CD4-positive, alpha-beta memory T cell (primary cell): ENCODE measurements around the gene CAV3. TPM values are rescaled to one million over a fixed set of nuclear protein-coding genes. Genes with fewer than 3 reads are reported as not detected.

Experiments
- CTCF ChIA-PET: fragments of 350-600 bp; sonication (Branson Sonifier 250); formaldehyde crosslinking; loops from one replicate; lab custom pipeline; 2021; ENCODE audit warnings: inconsistent platforms; ENCODE audit not compliant: partially characterized antibody; lab: Charles Lee
- POLR2A ChIA-PET: fragments of 350-600 bp; sonication (Branson Sonifier 250); formaldehyde crosslinking; loops from one replicate; lab custom pipeline; 2021; ENCODE audit not compliant: partially characterized antibody; lab: Charles Lee
- DNase-seq, 5 donors: peaks; one replicate each; pipeline versions ENCODE4 v3.0.0 to v3.0.0-alpha.2; 2020 to 2022; ENCODE audit warnings: mixed read lengths in 1 of 5
- H3K27ac ChIP-seq: one replicate; pipeline ENCODE4 v1.7.0; 2013; ENCODE audit warnings: low read depth, low read length
- H3K27me3 ChIP-seq: 2 replicates; pipeline ENCODE4 v1.7.0; 2013; ENCODE audit warnings: mild to moderate bottlenecking, low read length, moderate library complexity; ENCODE audit not compliant: insufficient read depth
- H3K36me3 ChIP-seq: 2 replicates; pipeline ENCODE4 v1.7.0; 2013; ENCODE audit warnings: mild to moderate bottlenecking, low read length, moderate library complexity; ENCODE audit not compliant: insufficient read depth
- H3K4me1 ChIP-seq: 2 replicates; pipeline ENCODE4 v1.7.0; 2013; ENCODE audit warnings: mild to moderate bottlenecking, low read length, moderate library complexity; ENCODE audit not compliant: insufficient read depth
- H3K4me3 ChIP-seq, 2 donors: one replicate each; pipeline ENCODE4 v1.7.0; 2013; ENCODE audit warnings: low read length in 2 of 2, mild to moderate bottlenecking in 1 of 2
- H3K9me3 ChIP-seq, 2 donors: one replicate each; pipeline ENCODE4 v1.7.0; 2013; ENCODE audit warnings: low read length in 2 of 2, control low read depth in 1 of 2; ENCODE audit not compliant: control insufficient read depth in 1 of 2
- H3K27ac Mint-ChIP-seq, 7 donors: one replicate each; pipeline ENCODE4 v1.8.0; 2020 to 2021; ENCODE audit warnings: mixed read lengths in 7 of 7, mild to moderate bottlenecking in 6 of 7, inconsistent platforms in 3 of 7, moderate library complexity in 3 of 7
- H3K27me3 Mint-ChIP-seq, 2 donors: one replicate each; pipeline ENCODE4 v1.8.0; 2020 to 2021; ENCODE audit warnings: mixed read lengths in 2 of 2
- H3K36me3 Mint-ChIP-seq, 2 donors: one replicate each; pipeline ENCODE4 v1.8.0; 2020 to 2021; ENCODE audit warnings: mixed read lengths in 2 of 2, inconsistent platforms in 1 of 2, mild to moderate bottlenecking in 1 of 2
- H3K4me1 Mint-ChIP-seq, 4 donors: one replicate each; pipeline ENCODE4 v1.8.0; 2020 to 2021; ENCODE audit warnings: mixed read lengths in 4 of 4, mild to moderate bottlenecking in 1 of 4
- H3K4me3 Mint-ChIP-seq, 8 donors: one replicate each; pipeline ENCODE4 v1.8.0; 2020 to 2021; ENCODE audit warnings: mixed read lengths in 8 of 8, mild to moderate bottlenecking in 7 of 8, moderate library complexity in 6 of 8, inconsistent platforms in 3 of 8
- H3K9me3 Mint-ChIP-seq, 8 donors: one replicate each; pipeline ENCODE4 v1.8.0; 2020 to 2021; ENCODE audit warnings: mixed read lengths in 8 of 8, mild to moderate bottlenecking in 5 of 8, inconsistent platforms in 3 of 8, moderate library complexity in 1 of 8
- intact Hi-C: fragments of 100-400 bp; cut with micrococcal nuclease; formaldehyde crosslinking; loops from one replicate; pipeline ENCODE4 v1.15.1; 2023
- polyA plus RNA-seq, 2 donors: library from polyadenylated mRNA; unstranded; fragments of 300-500 nt; fragmentation: Illumina TruSeq; gene quantifications; one replicate each; pipeline ENCODE4 v1.2.3, GENCODE V29; 2021
- total RNA-seq, 2 experiments: library from RNA; stranded (reverse); gene quantifications; one replicate each; pipeline ENCODE4 v1.2.3, GENCODE V29; 2021

The CAV3 gene
- total and polyA plus RNA-seq, 4 experiments from 2014 or later = not detected

DNA sequence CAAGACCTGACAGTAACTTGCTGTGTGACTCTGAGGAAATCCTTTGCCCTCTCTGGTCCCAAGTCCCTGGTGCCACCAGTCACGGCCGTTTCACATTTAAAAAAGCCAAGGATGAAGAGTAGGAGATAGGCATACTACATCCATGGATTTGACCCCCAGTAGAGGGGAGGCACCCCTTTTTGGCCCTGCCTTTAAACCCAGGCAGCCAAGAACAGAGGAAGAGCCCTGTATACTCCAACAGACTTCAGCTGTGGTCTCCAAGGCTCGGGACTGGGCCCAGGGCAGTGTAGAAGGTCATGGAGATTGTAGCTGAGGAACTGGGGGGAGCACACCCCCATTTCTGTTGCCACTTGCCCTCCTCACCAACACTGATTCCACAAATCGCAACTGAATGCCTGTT lies 3.7 kb downstream of the CAV3 start:
- H3K4me3 Mint-ChIP-seq = no peak overlapping the region
- H3K4me1 Mint-ChIP-seq = peaks cover 0 to 3% (median 0%) of the 10 kb centered on the region in 4 donors
- Histone ChIP-seq H3K27me3 (no peaks in the 10 kb centered on the region), H3K36me3 (no peaks in the 10 kb centered on the region), H3K4me3 (no peak overlapping the region), H3K4me1 (no peaks in the 10 kb centered on the region), H3K9me3 (no peaks in the 10 kb centered on the region), H3K27ac (no peak overlapping the region)
- CTCF ChIA-PET = no interaction called here
- H3K27me3 Mint-ChIP-seq = peaks cover 2 to 10% of the 10 kb centered on the region in 2 donors
- H3K36me3 Mint-ChIP-seq = no peaks in the 10 kb centered on the region
- DNase-seq = no peak
- no peak overlapping the region for H3K27ac Mint-ChIP-seq
- intact Hi-C loops = no loop called here
- POLR2A ChIA-PET = no interaction called here
- peaks cover 0 to 4% (median 0%) of the 10 kb centered on the region in 8 donors for H3K9me3 Mint-ChIP-seq

DNA sequence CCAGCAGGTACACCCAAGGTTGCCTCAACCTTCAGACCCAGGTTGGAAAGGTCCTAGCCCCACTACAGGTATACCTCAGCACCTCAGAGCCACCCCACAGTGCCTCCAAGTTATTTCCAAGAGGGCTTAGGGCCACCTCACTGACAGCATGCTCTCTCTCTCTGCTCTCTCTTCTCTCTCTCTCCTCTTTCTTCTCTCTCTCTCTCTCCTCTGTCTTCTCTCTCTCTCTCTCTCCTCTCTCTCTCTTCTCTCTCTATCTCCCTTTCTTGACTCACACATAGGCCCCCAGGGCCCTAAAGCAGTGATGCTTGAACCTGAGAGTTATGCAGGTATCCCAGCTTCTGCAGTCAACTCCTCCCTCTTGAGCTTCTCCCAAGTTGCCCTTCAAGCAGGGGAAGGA lies 4.2 kb downstream of the CAV3 start:
- no peak overlapping the region for H3K27ac ChIP-seq
- no peak overlapping the region for H3K27ac Mint-ChIP-seq
- H3K4me3 Mint-ChIP-seq = no peak overlapping the region
- intact Hi-C loops = no loop called here
- POLR2A ChIA-PET = no interaction called here
- H3K36me3 ChIP-seq = no peaks in the 10 kb centered on the region
- no peak overlapping the region for H3K4me3 ChIP-seq
- no peak for DNase-seq
- H3K4me1 ChIP-seq = no peaks in the 10 kb centered on the region
- no peaks in the 10 kb centered on the region for H3K27me3 ChIP-seq
- CTCF ChIA-PET = interaction anchor here (1.0 kb wide), 1 partner anchor 32 kb away, joined by 3 read pairs; the partner anchor contains the start of gene OXTR
- no peaks in the 10 kb centered on the region for H3K9me3 ChIP-seq
- peaks cover 2 to 7% of the 10 kb centered on the region in 2 donors for H3K27me3 Mint-ChIP-seq
- H3K9me3 Mint-ChIP-seq = peaks cover 0 to 4% (median 0%) of the 10 kb centered on the region in 8 donors
- no peaks in the 10 kb centered on the region for H3K36me3 Mint-ChIP-seq
- peaks cover 0 to 3% (median 0%) of the 10 kb centered on the region in 4 donors for H3K4me1 Mint-ChIP-seq

DNA sequence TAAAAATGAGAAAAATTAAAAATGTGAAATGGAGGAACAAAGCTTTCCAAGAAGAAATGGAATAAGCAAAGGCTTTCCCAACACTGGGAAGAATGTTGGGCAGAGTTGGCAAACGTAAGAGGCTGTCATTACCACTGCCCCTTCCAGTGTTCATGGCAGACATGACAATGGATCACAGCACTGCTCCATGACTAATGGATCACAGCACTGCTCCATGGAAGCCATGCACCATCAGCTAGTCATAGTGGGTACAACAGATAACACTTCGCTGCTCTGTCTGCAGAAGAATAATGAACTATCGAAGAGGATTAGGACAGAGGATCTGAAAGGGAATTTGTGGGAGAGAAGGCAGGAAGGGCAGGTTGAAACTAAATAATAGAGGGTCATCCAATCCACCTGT lies 5.0 kb downstream of the CAV3 start:
- no peaks in the 10 kb centered on the region for H3K4me1 ChIP-seq
- no peaks in the 10 kb centered on the region for H3K9me3 ChIP-seq
- H3K36me3 Mint-ChIP-seq = no peaks in the 10 kb centered on the region
- H3K4me1 Mint-ChIP-seq = peaks cover 0 to 3% (median 0%) of the 10 kb centered on the region in 4 donors
- H3K27me3 ChIP-seq = no peaks in the 10 kb centered on the region
- no peak for DNase-seq
- H3K27me3 Mint-ChIP-seq = peaks cover 2 to 7% of the 10 kb centered on the region in 2 donors
- H3K27ac ChIP-seq = no peak overlapping the region
- ChIA-PET POLR2A (no interaction called here), CTCF (interaction anchor here (1.0 kb wide), 1 partner anchor 31 kb away, joined by 3 read pairs; the partner anchor contains the start of gene OXTR)
- no peak overlapping the region for H3K27ac Mint-ChIP-seq
- H3K4me3 ChIP-seq = no peak overlapping the region
- H3K9me3 Mint-ChIP-seq = peaks cover 0 to 4% (median 0%) of the 10 kb centered on the region in 8 donors
- intact Hi-C loops = no loop called here
- H3K36me3 ChIP-seq = no peaks in the 10 kb centered on the region
- no peak overlapping the region for H3K4me3 Mint-ChIP-seq

DNA sequence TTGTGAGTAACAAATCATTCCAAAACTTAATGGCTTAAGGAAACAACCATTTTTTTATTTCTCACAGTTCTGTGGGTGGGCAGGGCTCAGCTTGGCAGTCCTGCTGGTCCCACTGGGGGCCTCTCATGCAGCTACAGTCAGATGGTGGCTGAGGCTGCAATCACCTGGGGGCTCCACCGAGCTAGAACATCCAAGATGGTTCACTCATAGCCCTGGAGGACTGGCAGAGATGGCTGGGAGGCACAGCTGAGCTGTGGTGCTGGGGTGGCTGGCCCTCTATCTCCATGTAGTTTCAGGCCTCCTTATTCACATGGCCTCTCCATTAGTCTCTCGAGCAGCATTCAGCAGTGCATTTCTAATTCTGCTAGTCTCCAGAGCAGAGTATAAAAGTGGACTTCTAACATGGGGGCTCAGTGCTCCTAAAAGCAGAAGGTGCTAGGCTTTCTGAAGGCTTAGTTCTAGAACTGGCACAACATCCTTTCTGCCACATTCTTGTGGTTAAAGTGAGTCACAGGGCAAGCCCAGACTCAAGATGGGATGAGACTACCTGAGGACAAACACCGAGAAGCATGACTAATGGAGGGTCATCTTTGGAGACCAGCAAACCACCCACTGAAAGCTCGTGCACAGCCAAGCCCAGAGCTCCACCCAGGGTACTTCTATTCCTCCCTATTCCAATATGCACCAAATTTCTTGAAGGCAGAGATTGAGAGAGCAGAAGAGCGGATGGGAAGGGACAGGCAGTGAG lies 6.3 kb downstream of the CAV3 start:
- intact Hi-C loops = no loop called here
- no peak overlapping the region for H3K27ac ChIP-seq
- H3K27me3 ChIP-seq = no peaks in the 10 kb centered on the region
- POLR2A ChIA-PET = no interaction called here
- DNase-seq = no peak
- Mint-ChIP-seq H3K9me3 (peaks cover 0 to 4% (median 0%) of the 10 kb centered on the region in 8 donors), H3K36me3 (no peaks in the 10 kb centered on the region), H3K4me1 (peaks cover 0 to 3% (median 0%) of the 10 kb centered on the region in 4 donors), H3K27ac (no peak overlapping the region), H3K4me3 (no peak overlapping the region), H3K27me3 (peaks cover 2 to 7% of the 10 kb centered on the region in 2 donors)
- no peaks in the 10 kb centered on the region for H3K4me1 ChIP-seq
- CTCF ChIA-PET = interaction anchor here (0.7 kb wide), 1 partner anchor 298 kb away, joined by 3 read pairs; no protein-coding TSS in a partner anchor
- no peaks in the 10 kb centered on the region for H3K9me3 ChIP-seq
- no peak overlapping the region for H3K4me3 ChIP-seq
- H3K36me3 ChIP-seq = no peaks in the 10 kb centered on the region

DNA sequence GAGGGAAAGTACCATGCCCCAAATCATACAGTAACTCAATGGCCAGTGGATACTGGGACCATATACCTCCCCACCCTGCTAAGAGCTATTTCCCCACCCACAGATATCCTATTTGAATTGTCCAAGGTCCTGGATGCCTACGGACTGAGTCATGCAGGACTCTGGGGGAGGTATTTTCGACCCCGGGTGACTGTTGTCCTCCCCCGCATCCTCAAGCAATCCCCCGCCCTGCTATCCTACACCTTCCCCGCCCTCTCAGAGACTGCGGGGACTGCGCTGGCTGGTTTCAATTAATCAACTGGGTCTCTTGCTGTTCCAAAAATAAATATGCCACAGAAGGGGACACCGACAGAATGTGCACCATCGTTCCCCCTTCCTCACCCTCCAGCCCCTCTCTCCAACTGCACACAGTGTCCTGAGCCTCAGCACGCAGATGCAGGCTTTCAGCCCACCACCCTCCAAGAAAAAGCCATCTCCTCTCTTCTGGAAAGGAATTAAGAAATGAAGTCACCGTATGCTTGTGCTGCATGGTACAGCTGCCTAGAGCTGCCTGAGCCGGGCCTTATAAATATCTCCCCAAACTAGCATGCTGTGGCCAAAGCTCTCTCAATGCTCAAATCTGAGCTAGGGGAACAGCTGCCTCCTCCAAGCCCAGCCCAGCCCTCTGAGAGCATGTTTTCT lies 8.1 kb downstream of the CAV3 start:
- Histone ChIP-seq H3K36me3 (no peaks in the 10 kb centered on the region), H3K4me3 (no peak overlapping the region), H3K27me3 (no peaks in the 10 kb centered on the region), H3K27ac (no peak overlapping the region), H3K4me1 (no peaks in the 10 kb centered on the region), H3K9me3 (no peaks in the 10 kb centered on the region)
- H3K27ac Mint-ChIP-seq = no peak overlapping the region
- DNase-seq = no peak
- peaks cover 0 to 3% (median 0%) of the 10 kb centered on the region in 4 donors for H3K4me1 Mint-ChIP-seq
- peaks cover 0 to 4% (median 0%) of the 10 kb centered on the region in 8 donors for H3K9me3 Mint-ChIP-seq
- no peak overlapping the region for H3K4me3 Mint-ChIP-seq
- intact Hi-C loops = no loop called here
- H3K27me3 Mint-ChIP-seq = peaks cover 2 to 7% of the 10 kb centered on the region in 2 donors
- H3K36me3 Mint-ChIP-seq = no peaks in the 10 kb centered on the region
- CTCF ChIA-PET = no interaction called here
- POLR2A ChIA-PET = no interaction called here

DNA sequence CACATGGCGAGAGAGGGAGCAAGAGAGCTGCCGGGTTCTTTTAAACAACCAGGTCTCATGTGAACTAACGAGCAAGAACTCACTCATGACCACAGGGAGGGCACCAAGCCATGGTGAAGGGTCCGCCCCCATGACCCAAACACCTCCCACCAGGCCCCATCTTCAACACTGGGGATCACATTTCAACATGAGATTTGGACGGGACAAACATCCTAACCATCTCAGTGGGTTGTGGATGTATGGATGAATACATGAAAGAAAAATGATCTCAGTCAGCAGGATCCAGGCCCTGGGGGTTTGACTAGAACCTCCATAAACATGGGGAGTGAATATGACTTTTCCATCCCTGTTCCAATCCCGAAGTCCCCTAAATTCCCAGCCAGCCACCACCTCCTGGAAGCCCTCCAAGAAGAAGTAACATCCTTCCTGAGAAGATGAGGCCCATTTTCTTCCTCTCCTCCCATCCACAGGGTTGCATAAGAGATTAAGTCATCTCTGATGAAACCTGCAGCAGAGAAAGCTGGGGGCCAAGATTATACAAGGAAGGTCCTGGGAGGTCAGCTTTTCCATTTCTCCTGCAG lies 9.5 kb downstream of the CAV3 start:
- Histone ChIP-seq H3K4me3 (no peak overlapping the region), H3K9me3 (no peaks in the 10 kb centered on the region), H3K27me3 (no peaks in the 10 kb centered on the region), H3K4me1 (no peaks in the 10 kb centered on the region), H3K27ac (no peak overlapping the region), H3K36me3 (no peaks in the 10 kb centered on the region)
- Mint-ChIP-seq H3K9me3 (peaks cover 0 to 2% (median 0%) of the 10 kb centered on the region in 8 donors), H3K27ac (no peak overlapping the region), H3K27me3 (peaks cover 2 to 7% of the 10 kb centered on the region in 2 donors), H3K36me3 (no peaks in the 10 kb centered on the region), H3K4me1 (peaks cover 0 to 3% (median 0%) of the 10 kb centered on the region in 4 donors), H3K4me3 (no peak overlapping the region)
- intact Hi-C loops = no loop called here
- ChIA-PET CTCF (no interaction called here), POLR2A (no interaction called here)
- no peak for DNase-seq

DNA sequence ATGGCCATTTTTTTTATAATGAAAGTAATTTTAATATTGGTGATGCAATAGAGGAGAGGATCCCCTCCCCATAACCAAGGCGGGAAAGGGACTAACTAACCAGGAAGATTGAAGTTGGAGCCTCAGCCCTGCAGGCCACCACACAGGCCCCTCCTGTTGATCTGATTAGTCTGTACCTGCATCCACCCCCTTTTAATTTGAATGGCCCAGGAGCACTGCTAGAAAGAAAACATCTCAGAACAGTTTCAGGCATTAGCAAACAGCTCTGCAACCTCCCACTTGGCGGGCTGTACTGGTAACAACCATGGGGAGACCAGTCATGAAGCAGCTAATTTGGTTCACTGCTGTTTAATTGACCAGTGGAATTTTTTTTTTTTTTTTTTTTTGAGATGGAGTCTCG lies 10.3 kb downstream of the CAV3 start:
- no peaks in the 10 kb centered on the region for H3K4me1 Mint-ChIP-seq
- H3K36me3 Mint-ChIP-seq = no peaks in the 10 kb centered on the region
- H3K27me3 Mint-ChIP-seq = peaks cover 2 to 7% of the 10 kb centered on the region in 2 donors
- no peak for DNase-seq
- ChIA-PET POLR2A (no interaction called here), CTCF (interaction anchor here (1.4 kb wide), 1 partner anchor 19 kb away, joined by 3 read pairs; no protein-coding TSS in a partner anchor)
- peaks cover 0 to 2% (median 0%) of the 10 kb centered on the region in 8 donors for H3K9me3 Mint-ChIP-seq
- Histone ChIP-seq H3K4me3 (no peak overlapping the region), H3K27ac (no peak overlapping the region), H3K9me3 (no peaks in the 10 kb centered on the region), H3K4me1 (no peaks in the 10 kb centered on the region), H3K36me3 (no peaks in the 10 kb centered on the region), H3K27me3 (no peaks in the 10 kb centered on the region)
- no peak overlapping the region for H3K4me3 Mint-ChIP-seq
- intact Hi-C loops = no loop called here
- H3K27ac Mint-ChIP-seq = no peak overlapping the region
